Renal cortical epithelial cell (primary cell): ENCODE data around the gene CARD14. TPM values are rescaled to one million over a fixed set of nuclear protein-coding genes. Genes with fewer than 3 reads are reported as not detected.

Experiments used
- DNase-seq: peaks from one replicate; pipeline ENCODE4 v3.0.0-alpha.2; 2011; ENCODE audit warnings: low read depth
- total RNA-seq: library from RNA; depleted of rRNA; stranded (reverse); fragments of >200 nt; gene quantifications from 2 replicates; pipeline ENCODE4 v1.2.3, GENCODE V29; 2014

The CARD14 gene
- total RNA-seq, 1 donor from 2014 or later, result 0.05 TPM

DNA sequence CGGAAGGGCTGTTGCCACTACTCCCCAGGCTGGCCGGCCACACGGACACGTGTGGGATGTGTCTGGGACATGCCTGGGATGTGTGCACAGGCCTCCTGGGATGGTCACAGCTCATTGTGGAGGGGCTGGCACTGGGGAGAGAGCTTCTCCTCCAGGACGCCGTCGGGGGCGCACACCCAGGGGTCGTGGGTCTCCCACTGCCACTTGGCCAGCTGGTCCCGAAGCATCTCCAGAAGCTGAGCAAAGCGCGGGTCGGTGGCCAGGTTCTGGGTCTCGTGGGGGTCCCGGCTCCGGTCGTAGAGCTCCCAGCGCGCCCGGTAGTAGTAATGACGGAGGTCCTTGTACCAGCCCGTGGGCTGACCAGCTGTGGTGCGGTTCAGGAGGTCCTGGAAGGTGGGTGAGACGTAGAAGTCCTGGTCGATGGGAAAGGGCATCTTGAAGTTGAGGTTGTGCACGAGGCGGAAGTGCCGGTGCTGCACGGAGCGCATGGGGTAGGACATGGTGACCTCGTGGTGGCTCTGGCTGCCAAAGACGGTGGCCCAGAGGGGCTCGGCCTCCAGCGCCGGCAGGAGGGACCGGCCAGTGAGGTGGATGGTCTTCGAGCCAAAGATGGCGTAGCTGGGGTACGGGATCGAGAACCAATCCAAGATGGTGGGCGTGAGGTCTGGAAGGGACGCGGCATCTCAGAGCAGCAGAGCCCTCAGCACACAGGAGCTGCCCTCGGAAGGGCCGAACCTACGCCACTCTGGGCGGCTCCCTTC lies 40.7 kb downstream of the CARD14 start:
- no peak for DNase-seq

DNA sequence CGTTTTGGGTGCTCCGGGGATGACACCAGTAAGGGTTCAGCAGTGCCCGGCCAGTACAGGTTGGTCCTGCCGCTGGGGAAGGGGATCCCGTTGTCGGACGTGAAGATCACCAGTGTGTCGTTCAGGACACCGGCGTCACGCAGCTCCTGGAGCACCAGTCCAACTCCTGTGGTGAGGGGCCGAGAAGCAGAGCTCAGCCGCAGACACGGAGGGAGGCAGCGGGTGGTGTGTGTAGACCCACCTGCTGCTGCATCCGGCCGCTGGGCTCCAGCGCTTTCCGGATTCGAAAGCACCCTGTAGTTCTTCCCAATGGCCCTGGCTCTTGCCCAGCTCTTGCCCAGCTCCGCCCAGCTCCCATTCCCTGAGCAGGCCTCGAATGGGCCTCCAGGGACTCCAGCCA lies 42.3 kb downstream of the CARD14 start:
- no peak for DNase-seq

DNA sequence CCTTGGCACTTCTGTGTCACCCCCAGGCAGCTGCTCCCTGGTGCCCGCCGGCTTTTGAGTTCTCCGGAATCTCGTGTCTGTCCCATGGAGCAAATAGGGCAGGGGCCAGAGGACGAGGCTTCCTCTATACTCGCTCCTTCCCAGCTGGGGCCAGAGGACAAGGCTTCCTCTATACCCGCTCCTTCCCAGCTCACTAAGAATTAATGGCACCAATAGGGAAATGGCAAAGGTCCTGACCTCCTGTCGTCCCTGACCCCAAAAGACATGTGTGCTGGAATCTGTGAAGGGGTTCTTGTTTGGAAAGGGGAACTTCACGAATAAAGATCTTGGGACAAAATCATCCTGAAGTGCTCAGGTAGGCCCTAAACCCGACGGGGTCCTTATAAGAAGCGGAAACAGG lies 42.7 kb downstream of the CARD14 start:
- DNase-seq, result no peak

DNA sequence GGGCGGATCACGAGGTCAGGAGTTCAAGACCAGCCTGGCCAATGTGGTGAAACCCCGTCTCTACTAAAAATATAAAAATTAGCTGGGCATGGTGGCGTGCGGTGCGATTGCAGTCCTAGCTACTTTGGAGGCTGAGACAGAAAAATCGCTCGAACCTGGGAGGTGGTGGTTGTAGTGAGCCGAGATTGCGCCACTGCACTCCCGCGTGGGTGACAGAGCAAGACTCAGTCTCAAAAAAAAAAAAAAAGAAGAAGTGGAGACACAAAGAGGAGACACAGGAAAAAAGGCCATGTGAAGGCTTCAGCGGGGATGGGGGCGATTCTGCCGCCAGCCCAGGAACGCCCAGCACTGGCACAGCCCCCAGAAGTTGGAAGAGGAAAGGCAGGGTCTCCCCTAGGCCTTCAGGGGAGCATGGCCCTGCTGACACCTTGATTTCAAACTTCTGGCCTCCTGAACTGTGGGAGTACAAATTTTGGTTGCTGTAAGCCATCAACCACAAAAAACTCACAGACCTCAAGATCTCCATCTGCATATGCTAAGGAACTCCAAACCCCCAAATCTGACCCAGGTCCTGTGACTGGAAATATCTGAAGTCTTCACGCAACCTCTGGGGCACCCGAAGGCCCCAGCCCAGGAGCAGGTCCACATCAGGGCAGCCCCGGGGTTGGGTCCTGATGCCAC lies 43.3 kb downstream of the CARD14 start:
- DNase-seq, result no peak

DNA sequence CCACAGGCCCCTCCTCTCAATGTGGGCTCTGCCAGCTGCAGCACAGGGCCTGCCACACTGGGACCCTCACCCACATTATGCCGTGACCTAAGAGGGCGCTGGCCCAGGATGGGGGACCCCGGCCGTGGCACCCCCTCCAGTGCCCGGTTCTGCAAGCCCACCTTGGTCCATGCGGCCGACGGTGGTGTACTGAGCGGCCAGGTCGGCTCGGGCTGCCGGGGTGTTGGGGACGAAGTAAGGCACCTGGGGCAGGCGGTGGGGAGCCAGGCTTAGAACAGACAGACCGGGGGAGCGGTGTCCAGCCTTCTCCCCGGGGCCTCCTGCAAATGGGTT lies 43.8 kb downstream of the CARD14 start:
- DNase-seq, result no peak

DNA sequence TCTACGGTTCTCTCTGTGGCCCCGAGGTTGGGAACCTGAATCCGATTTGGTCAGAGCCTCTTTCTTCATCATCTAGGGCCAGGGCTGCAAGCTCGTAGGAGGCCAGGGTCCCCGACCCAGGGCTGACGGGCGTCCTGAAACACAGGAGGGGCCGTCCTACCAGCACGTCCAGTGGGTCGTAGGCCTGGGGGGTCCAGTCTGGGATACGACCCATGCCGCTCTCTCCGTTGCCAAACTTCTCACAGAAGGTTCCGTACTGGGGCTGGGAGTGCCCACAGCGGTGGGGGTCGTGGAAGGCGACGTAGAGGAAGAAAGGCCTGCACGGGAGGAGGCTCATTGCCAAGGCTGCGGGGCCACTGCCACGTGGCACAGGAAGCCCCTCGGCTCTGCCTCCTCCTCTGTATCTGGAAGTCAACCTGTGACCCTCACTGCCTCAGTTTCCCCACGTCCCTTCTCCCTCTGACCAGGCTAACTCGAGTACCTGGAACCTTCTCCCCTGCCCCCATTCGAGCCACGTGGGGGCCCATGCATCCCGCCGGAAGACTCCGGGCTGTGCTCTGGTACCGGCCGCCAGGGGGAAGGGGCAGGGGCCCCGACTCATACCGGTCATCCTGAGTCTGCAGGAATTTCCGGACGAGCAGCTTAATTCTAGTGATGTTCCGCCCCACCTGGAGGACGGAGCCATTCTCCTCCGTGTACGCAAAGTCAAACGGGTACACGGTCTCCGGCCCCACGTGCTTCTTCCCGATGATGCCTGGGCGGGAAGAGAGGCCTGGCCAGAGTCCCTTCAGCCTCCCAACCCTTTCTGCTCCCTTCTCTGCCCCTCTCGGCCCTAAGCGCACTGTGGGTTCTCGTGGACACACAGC lies 44.4 kb downstream of the CARD14 start:
- no peak for DNase-seq

DNA sequence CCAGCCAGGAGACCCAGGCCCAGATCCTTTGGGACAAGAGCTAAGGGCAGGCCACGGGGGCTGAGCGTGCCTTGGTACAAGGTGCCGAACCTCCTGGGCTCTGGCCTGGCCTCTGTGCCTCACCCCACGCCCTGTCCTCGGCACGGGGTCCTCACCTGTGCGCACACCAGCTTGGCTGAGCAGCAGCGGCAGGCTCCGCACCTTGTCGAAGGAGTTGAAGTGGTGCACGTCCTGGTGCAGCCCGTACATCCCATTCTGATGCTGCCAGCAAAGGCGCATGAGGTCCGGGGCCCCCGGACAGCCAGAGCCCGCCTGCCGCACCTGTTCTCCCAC lies 45.0 kb downstream of the CARD14 start:
- DNase-seq, result no peak

DNA sequence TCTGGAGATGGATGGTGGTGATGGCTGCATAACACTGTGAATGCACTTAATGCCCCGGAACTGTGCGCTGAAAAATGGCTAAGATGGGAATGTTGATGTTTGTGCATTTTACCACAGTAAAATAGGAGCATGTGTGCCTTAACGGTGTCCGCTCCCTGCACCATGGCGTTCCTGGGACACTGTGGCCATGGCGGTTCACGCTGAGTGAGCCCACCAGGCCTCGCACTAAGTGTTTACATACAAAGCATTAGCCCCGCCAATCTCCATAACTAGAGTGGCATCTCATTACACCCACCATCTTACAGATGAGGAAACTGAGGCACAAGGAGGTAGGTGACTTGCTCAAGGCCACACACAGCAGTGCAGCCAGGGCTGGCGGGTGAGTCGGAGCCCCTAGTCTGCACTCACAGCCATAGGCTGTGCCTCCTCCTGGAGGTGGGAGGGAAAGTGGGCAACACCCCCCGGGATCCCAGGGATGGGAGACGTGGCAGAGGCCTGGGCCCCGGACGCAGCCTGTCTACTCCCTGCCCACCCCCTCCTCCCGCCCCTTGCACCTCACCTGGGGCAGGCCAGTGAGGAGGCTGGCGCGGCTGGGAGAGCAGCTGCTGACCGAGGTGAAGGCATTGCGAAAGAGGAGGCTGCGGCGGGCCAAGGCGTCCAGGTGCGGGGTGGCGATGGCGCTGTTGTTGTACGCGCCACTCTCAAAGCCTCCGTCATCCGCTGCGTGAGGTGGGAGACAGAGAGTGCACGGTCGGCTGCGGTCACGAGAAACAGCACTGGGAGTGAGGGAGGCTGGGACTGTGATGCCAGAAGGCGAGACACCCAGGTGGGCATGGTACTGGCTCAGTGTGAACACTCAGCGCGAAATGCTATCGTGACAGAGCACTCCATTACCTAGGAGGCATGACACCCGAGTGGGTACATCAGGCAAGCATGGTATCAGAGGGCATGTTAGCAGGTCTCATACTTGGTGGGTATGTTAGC lies 46.9 kb downstream of the CARD14 start:
- DNase-seq, result no peak

DNA sequence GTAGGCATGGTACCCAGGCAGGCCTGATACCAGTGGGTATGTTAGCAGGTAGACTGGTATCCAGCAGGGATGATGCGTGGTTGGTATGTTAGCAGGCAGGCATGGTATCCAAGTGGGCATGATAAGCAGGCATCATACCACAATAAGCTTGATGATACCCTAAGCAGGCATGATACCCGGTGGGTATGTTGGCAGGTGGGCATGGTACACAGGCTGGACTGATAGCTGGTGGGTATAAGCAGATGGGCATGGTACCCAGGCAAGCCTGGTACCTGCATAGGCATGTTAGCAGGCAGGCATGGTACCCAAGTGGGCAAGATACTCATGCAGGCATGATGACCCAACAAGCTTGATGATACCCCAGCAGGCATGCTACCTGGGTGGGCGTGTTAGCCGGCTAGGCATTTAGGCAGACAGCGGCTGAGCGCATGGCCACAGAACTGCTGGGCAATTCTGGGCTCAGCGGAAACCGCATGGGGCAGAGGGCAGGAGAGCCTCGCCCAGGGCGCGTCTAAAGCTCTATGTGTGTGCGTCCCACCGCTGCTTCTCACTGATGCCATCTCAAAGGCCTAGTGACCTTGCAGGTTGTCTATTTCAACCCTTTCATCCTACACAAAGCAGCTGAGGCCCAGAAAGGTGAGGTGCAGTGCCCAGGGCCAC lies 48.0 kb downstream of the CARD14 start:
- no peak for DNase-seq

DNA sequence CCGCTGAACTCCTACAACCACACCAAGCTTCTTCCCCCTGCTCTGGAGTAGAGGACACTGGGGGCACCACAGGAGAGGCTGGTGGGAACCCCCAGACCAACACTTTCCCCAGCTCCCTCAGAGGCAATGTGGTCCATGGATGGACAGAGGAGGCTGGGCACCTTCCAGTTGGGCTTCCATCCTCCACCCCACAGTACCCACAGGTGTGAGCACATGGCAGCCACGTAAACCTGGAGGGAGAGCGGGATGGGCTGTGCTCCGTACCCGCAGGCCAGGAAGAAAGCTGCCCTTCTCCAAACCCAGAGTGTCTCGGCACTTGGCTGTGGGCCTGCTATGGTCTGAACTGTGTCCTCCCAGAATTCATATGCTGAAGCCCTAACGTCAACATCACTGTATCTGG lies 48.6 kb downstream of the CARD14 start:
- DNase-seq, result no peak

DNA sequence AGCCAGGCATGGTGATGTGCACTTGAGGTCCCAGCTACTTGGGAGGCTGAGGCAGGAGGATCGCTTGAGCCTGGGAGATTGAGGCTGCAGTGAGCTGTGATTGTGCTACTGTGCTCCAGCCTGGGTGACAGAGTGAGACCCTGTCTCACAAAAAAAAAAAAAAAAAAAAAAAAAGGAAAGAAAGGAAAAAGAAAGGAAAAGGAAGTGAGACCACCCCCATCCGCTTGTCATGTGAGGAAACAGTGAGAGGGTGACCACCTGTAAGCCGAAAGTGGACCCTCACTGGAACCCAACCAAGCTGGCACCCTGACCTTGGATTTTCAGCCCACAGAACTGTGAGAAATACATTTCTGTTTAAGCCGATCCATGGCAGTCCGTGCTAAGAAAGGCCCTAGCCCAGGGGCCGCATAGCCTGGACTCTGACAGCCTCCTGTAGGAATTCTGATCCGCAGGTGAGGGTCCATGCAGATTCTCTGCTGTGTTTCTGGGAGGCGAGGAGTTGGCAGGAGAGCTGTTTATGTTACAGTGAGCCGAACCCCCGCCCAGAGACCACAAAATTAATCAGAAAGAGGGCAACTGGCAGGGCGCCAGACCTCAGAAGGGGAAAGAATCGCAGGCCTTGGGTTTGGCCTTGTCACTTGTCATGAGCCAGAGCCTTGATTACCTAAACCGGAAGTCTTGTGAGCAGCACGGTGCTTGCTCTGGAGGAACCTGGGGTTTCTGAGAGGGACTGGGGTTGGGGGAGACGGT lies 49.4 kb downstream of the CARD14 start:
- DNase-seq, result peak; percentile 80

DNA sequence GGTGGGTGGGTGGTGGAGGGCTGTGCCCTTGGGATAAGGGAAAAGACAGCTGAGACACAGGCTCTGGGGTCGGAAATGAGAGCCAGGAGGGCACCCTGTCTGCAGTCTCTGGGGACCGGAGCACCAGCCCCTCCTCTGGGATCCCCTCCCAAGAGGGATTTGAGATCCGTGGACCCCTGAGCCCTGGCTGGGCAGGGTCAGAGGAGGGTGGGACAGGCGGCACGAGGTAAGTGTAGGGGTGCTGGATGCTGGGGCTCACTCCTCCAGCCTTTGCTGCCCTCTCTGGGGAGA lies 49.9 kb downstream of the CARD14 start:
- DNase-seq, result no peak

DNA sequence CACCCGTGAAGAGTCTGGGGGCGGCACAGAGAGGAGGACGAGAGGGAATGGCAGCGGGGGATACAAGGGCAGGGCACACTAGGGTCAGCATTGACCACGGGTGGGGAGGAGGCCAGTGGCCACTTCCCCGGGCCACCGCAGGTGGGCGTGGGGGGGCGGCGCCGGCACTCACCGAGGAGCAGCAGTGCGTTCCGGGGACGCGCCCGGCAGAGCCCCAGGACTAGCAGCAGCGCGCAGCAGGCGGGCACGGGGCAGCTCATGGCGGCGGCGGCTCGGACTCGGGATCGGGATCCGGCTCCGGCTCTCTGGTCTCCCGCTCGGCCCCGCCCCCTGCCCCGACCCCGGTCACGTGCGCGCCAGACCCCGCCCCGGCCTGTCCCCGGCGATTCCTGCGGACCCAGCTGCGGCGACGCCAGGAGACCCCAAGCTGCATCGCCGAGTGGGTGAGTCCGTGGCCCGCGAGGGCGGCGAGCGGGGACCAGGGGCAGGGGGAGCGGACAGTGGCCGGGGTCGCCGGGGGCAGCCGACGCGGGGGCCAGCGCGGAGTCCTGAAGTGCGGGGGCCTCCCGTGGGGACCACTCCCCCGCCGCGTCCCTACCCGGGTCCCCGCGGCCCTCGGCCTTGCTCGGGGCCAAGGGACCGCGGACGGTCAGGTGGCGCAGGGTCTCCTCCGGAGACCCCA lies 50.4 kb downstream of the CARD14 start, which contains the start of the genes SGSH and SLC26A11:
Gene SGSH (minus strand): TSS at position 280 of the 682 bp plus-strand sequence. CDS start 20 bp downstream, at position 260.
Gene SLC26A11 (plus strand): TSS at position 374 of the 682 bp plus-strand sequence. CDS start 1,134 bp downstream, outside the sequence.
- peak; percentile 2 for DNase-seq

DNA sequence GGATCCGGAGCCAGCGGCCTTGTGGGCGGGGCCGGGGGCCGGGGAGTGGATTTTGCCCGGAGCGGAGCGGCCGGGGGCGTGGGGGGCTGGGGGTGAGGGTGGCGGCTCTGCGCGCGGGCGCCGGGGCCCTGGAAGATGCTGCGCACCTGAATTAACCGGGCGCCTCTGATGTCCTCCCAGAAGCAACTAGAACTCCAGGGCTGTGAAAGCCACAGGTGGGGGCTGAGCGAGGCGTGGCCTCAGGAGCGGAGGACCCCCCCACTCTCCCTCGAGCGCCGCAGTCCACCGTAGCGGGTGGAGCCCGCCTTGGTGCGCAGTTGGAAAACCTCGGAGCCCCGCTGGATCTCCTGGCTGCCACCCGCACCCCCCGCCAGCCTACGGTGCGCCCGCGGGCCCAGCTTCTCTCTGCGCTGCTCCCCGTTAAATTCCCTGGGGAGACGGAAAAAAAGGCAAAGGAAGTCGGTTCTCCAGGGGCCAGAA lies 50.9 kb downstream of the CARD14 start:
- no peak for DNase-seq

DNA sequence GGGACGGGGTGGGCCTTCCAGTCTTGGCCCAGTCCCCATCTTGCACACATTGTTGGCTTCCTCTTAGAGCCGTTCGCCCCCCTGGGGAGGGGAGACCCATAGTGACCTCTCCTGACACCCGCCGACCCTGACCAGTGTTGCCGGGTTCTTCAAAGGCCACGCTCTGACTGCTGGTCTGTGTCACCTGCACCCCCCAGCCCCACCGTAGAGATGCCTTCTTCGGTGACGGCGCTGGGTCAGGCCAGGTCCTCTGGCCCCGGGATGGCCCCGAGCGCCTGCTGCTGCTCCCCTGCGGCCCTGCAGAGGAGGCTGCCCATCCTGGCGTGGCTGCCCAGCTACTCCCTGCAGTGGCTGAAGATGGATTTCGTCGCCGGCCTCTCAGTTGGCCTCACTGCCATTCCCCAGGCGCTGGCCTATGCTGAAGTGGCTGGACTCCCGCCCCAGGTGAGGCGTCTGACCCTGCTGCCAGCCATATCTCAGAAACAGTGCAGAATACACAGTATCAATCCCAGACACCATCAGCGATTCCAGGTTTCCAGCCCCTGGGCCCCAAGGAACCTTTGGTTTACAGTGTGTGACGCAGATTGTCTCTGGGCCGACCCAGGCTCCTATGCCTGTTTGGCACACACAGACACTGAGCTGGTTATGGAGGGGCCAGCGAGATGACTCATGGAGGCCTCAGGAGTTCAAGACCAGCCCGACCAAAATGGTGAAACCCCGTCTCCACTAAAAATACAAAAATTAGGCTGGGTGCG lies 51.7 kb downstream of the CARD14 start:
- DNase-seq, result no peak

DNA sequence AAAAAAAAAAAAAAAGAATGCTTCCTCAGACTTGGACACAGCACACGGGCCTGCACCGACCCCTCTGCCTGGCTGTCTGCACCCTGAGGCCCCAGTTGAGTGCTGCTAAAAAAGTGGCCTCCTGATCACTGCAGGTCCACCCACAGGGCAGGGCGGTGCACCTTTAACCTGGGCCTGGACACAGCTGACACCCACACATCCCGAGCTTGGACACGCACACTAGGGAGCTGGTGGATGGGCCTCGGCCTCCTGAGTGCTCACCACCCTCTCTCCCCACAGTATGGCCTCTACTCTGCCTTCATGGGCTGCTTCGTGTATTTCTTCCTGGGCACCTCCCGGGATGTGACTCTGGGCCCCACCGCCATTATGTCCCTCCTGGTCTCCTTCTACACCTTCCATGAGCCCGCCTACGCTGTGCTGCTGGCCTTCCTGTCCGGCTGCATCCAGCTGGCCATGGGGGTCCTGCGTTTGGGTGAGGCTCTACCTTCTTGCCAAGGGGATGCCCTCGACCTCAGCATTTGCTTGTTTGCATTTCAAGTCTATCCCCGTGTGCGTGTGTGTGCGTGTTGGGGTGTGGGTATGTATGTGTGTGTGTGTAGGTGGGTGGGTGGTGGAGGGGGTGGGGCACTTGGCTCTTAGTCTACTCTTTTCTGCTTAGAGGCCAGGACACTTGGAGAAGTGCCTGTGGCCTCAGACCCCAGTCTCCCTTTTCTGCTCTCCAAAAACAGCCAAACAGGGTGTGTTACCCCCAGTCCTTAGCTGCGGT lies 52.7 kb downstream of the CARD14 start:
- no peak for DNase-seq

DNA sequence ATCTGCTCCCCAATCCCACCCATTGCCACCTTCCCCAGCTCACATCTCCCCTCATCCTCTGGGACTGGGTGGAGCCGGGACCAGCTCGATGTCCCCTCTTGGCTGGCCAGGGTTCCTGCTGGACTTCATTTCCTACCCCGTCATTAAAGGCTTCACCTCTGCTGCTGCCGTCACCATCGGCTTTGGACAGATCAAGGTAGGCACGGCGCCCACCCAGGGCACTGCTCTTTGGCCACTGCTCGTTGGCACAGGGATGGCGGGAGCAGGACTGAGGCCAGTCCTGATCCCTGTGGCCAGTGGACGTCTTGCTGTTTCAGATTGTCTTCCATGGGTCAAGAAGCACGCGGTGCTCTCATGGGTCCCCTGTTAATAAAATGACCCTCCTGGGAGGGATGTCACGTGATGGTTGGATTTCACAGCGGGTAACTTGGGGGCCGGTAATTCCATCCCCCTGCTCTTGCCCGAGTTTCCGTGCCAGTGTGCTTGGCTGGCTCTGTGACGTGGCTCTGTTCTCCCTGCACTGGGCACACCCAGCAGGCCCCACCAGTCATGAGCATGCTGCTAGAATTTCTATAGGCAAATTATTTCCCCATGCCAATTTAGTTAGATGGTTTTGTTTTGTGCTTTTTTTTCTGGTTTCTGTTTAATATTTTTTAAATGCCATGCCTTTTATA lies 53.4 kb downstream of the CARD14 start:
- DNase-seq, result no peak
